Measurements from ENCODE around the gene SKIC3. TPM values are rescaled to one million over a fixed set of nuclear protein-coding genes. Genes with fewer than 3 reads are reported as not detected.

Gene SKIC3
- total RNA-seq, 1 experiment from 2014 or later = 52.9 TPM

DNA sequence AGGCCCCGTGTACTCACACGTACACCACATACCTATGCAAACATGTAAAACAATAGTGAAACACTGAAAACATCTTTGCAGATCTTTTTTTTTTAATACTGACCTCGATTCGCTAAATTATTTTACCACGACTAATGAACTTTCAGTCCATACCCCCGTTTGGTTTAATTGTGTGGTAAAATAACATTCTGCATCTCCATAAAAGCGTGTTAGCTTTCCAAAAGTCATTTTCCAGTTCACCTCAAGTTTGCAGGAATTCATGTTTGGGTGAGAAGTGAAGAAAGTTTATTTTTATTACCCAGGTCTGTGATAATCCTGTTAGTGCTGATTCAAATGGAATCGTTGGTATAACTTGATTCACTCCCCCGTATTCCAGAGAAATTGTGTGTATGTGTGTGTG lies 776 bp upstream of the SKIC3 start:
- no peak for DNase-seq
- Histone ChIP-seq H3K4me3 (ENCODE audit: insufficient read depth, low read depth, low read length) (peak overlapping the region; percentile 76), H3K36me3 (replicated peaks; ENCODE audit: control insufficient read depth, insufficient read depth, low read length) (peaks cover 2% of the 10 kb centered on the region), H3K27me3 (ENCODE audit: control insufficient read depth, insufficient read depth, low read length) (no peaks in the 10 kb centered on the region)

DNA sequence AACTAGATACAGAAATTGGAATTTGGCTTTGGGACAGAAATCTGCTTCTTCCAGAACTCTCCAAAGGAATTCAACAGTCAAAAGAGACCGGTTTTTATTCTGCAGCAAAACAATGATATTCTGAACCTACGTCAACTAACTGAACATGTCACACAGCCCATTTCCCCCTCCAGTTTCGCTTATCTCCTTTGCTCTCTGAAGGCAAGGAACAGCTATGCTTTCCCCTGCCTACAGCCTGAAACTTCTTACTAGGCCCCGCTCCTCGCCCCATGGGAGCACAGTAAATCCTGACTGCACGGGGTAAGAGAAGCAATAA lies 488 bp downstream of the SKIC3 start:
- DNase-seq = no peak
- Histone ChIP-seq H3K4me3 (ENCODE audit: insufficient read depth, low read depth, low read length) (peak overlapping the region; percentile 76), H3K36me3 (replicated peaks; ENCODE audit: control insufficient read depth, insufficient read depth, low read length) (peaks cover 2% of the 10 kb centered on the region), H3K27me3 (ENCODE audit: control insufficient read depth, insufficient read depth, low read length) (no peaks in the 10 kb centered on the region)

DNA sequence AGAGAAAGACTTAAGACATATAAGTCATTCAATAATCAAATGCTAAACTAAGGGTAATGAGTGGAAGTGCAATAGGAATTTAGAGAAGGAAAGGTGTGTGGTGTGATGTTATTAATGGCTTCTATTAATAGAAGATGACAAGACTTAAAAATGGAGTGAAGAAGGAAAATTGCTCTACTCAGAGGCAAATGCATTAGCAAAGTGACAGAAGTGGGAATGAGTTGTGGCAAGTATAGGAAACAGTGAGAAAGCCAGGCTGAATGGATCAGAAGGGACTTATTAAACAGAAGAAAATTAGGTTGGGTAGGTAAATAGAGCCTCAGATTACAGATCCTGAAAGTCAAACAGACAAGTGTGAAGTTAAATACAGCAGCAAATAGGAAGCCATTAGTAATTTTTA lies 5.7 kb downstream of the SKIC3 start:
- Histone ChIP-seq H3K36me3 (replicated peaks; ENCODE audit: control insufficient read depth, insufficient read depth, low read length) (peaks cover 10% of the 10 kb centered on the region), H3K27me3 (ENCODE audit: control insufficient read depth, insufficient read depth, low read length) (no peaks in the 10 kb centered on the region), H3K4me3 (ENCODE audit: insufficient read depth, low read depth, low read length) (no peak overlapping the region)
- DNase-seq = no peak

DNA sequence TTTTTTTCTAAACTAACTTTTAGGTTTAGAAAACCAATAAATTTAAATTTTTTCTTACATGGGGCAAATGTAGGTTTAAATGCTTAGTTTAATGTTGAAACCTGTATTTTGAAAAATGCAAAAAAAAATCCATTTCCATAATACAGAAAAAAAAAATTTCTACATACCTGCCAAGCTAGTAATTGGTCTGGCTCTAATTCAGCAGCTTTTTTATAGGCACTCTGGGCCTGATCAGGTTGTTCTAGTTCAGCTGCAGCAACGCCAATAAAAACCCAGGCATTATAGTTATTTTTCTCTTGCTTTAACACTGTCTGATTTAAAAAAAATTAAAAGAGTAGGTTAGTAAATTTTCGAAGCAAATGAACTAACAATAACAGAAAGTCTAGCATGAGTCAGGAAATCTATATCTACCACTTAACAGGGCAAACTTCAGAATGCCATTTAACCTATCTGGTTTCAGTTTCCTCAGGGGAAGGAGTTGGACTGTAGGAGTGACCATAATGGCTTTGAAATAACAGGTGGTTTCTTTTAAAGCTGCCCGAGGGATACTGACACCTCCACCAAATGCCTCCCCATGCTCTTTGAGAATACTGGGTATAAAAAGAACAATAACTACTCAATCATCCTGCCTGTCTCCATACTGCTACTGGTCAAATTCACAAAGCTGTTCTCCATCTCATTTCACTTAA lies 11.6 kb downstream of the SKIC3 start:
- no peak overlapping the region for H3K4me3 ChIP-seq (ENCODE audit: insufficient read depth, low read depth, low read length)
- no peak for DNase-seq
- H3K27me3 ChIP-seq (ENCODE audit: control insufficient read depth, insufficient read depth, low read length) = no peaks in the 10 kb centered on the region
- H3K36me3 ChIP-seq (replicated peaks; ENCODE audit: control insufficient read depth, insufficient read depth, low read length) = peaks cover 13% of the 10 kb centered on the region

DNA sequence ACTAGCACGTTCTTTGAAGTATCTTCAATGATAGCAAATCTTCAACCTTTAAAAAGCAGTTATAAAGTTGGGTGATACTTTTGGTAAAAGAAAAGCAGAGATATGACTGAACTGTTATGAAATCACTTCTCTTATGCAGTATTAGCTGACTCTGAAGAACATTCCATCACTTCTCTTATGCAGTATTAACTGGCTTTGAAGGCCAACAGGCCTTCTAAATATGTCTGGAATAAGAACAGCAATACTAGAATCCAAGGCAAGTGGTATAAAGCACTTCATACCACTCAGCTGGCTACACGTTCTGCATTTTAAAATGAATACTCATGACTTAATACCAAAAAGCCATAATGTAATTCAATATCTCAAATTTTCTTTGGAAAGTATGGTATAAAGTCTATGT lies 17.3 kb downstream of the SKIC3 start:
- DNase-seq = no peak
- Histone ChIP-seq H3K27me3 (ENCODE audit: control insufficient read depth, insufficient read depth, low read length) (no peaks in the 10 kb centered on the region), H3K4me3 (ENCODE audit: insufficient read depth, low read depth, low read length) (no peak overlapping the region), H3K36me3 (replicated peaks; ENCODE audit: control insufficient read depth, insufficient read depth, low read length) (peaks cover 4% of the 10 kb centered on the region)

DNA sequence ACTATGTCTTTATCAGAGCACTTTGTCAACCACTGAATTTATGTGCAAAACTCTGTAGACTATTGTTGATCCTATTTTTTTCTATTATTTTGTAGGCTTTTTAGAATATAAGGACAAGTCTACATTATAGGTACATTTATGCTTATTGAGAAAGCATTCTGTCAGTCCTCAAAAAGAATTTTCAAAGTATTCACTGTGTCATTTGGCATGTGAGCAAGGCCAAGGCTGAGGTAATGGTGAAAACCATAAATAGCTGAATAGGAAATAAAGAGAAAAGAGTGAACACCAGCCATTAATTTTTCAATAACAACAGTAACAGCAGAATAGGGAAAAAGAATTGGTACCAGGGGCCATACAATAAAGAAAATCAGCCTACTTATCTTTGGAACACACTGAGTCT lies 21.0 kb downstream of the SKIC3 start:
- Histone ChIP-seq H3K36me3 (replicated peaks; ENCODE audit: control insufficient read depth, insufficient read depth, low read length) (no peaks in the 10 kb centered on the region; the same call in 1 of the 2 replicates), H3K27me3 (ENCODE audit: control insufficient read depth, insufficient read depth, low read length) (no peaks in the 10 kb centered on the region), H3K4me3 (ENCODE audit: insufficient read depth, low read depth, low read length) (no peak overlapping the region)
- no peak for DNase-seq

DNA sequence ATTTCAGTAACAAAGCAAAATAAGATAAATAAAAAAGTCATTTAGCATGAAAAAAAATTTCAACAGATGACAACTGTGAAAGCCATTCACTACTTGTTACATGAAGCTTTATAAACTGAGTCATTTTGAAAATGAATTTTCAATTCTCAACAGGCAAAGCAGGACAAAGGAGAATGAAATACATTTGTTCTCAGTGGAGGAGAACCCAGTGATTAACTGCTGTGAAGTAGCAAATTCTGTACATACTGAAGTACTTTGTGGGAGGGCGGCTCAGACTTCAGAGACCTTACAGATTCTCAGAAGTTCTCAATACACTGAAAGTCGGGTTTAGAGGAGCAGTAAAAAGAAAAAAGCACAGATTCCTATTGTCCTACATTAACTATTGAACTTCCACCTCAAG lies 21.7 kb downstream of the SKIC3 start:
- no peaks in the 10 kb centered on the region for H3K27me3 ChIP-seq (ENCODE audit: control insufficient read depth, insufficient read depth, low read length)
- no peak overlapping the region for H3K4me3 ChIP-seq (ENCODE audit: insufficient read depth, low read depth, low read length)
- H3K36me3 ChIP-seq (replicated peaks; ENCODE audit: control insufficient read depth, insufficient read depth, low read length) = no peaks in the 10 kb centered on the region; the same call in 1 of the 2 replicates
- DNase-seq = no peak

DNA sequence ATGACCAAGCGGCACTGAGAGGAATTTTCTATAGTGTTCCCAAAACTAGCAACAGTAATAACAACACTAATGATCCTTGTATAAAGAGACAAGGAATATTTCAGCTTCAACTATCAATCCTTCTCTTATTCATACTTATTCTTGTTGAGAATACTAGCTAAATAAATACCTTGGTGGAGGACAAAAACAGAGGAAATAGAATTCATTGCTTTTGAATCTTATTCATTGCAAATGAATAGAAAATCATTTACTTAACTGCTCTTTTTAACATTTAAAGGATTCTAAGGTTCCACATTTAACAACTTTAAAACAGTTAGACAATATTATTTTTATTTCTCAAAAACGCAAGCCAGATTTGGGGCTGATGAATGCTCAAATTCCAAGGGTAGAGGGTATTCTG lies 22.4 kb downstream of the SKIC3 start:
- Histone ChIP-seq H3K36me3 (replicated peaks; ENCODE audit: control insufficient read depth, insufficient read depth, low read length) (peaks cover 3% of the 10 kb centered on the region), H3K27me3 (ENCODE audit: control insufficient read depth, insufficient read depth, low read length) (no peaks in the 10 kb centered on the region), H3K4me3 (ENCODE audit: insufficient read depth, low read depth, low read length) (no peak overlapping the region)
- DNase-seq = no peak

DNA sequence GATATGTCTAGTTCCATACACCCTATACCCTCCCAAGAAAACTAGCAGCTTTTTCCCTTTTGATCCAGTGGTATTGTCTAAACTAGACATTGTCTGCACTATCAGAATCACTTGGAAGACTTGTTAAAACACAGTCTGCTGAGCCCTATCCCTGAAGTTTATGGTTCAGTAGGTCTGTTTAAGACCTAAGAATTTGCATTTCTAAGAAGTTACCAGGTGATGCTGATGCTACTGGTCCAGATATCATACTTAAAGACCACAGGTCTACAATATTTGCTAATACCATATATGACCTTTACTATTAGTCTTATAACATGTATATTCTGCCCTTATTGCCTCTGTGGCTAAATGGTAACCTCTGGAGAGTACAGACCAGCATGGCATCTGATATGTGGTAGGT lies 23.3 kb downstream of the SKIC3 start:
- H3K27me3 ChIP-seq (ENCODE audit: control insufficient read depth, insufficient read depth, low read length) = no peaks in the 10 kb centered on the region
- H3K36me3 ChIP-seq (replicated peaks; ENCODE audit: control insufficient read depth, insufficient read depth, low read length) = peaks cover 3% of the 10 kb centered on the region
- no peak overlapping the region for H3K4me3 ChIP-seq (ENCODE audit: insufficient read depth, low read depth, low read length)
- no peak for DNase-seq

DNA sequence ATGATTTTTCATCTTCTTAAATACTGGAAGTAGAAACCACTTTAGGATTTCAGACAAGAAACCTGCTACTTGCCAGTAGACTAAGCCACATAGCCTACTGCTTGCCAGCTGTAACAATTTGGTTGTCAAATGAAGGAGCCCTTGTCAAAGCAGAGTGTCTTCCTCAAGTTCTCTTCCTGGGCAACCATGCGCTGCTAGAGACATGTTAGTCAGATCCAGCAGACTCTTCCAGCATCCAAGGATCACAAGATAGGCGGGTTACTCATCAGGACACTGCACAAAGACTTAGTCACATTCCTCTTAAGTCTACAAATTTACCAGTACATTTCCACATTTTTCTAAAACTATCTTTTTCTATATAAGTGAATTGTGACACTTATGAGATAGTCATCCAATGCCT lies 24.4 kb downstream of the SKIC3 start:
- no peak for DNase-seq
- no peaks in the 10 kb centered on the region for H3K27me3 ChIP-seq (ENCODE audit: control insufficient read depth, insufficient read depth, low read length)
- H3K4me3 ChIP-seq (ENCODE audit: insufficient read depth, low read depth, low read length) = no peak overlapping the region
- H3K36me3 ChIP-seq (replicated peaks; ENCODE audit: control insufficient read depth, insufficient read depth, low read length) = peaks cover 3% of the 10 kb centered on the region

DNA sequence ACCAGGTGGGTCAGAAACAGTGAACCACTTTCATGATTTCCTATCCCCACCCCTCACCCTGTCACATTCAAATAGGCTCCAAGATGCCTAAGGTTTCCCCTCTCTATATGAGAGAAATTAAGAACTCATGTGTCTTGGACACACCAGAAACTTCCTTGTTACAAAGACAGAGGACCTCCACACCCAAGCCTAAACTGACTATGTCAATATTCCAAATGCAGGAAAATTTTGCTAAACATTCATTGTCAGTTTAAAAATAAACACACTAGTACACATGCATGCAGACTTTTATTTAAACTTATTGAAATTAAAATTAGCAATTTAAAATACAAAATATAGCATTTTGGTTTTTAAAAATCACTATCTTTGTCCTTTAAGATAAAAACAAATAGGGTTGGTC lies 26.2 kb downstream of the SKIC3 start:
- Histone ChIP-seq H3K27me3 (ENCODE audit: control insufficient read depth, insufficient read depth, low read length) (no peaks in the 10 kb centered on the region), H3K4me3 (ENCODE audit: insufficient read depth, low read depth, low read length) (no peak overlapping the region), H3K36me3 (replicated peaks; ENCODE audit: control insufficient read depth, insufficient read depth, low read length) (peaks cover 3% of the 10 kb centered on the region)
- DNase-seq = no peak

DNA sequence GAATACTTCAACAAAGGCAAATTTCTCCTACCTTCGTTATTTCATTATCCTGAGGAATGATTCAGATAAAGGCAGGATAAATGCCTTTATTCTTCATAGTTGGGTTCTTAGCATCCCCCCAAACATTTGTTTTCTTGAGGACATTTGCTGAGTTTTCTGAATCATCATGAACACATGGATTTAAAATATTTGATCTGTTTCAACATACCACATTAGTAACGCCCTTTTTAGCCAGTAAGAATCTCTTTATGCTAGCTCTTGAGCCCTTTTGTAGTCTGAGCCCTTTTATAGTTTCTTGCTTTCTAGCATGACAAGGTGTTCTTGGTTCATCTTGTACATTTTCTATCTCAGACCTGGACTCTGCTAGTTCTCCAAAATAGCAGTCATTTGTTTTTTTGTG lies 27.9 kb downstream of the SKIC3 start:
- Histone ChIP-seq H3K4me3 (ENCODE audit: insufficient read depth, low read depth, low read length) (no peak overlapping the region), H3K36me3 (replicated peaks; ENCODE audit: control insufficient read depth, insufficient read depth, low read length) (peaks cover 3% of the 10 kb centered on the region), H3K27me3 (ENCODE audit: control insufficient read depth, insufficient read depth, low read length) (no peaks in the 10 kb centered on the region)
- no peak for DNase-seq

DNA sequence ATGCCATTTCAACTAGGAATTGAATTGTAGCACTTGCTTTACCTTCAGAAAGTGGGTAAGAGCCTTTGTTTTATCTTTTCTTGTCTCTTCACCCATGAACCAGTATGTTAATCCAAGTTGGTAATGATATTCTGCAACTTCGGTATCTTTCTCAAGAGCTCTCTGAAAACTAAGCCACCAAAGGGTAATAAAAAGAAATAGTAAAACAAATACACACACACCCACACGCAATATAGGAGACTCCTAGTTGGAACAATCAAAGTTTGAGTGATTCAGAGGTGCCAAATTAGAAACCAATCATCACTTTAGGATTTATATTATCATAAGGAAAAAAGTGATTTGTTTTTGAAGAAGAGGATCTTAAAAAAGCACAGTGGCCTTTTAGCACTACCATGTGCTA lies 30.4 kb downstream of the SKIC3 start:
- Histone ChIP-seq H3K27me3 (ENCODE audit: control insufficient read depth, insufficient read depth, low read length) (no peaks in the 10 kb centered on the region), H3K4me3 (ENCODE audit: insufficient read depth, low read depth, low read length) (no peak overlapping the region), H3K36me3 (replicated peaks; ENCODE audit: control insufficient read depth, insufficient read depth, low read length) (peaks cover 6% of the 10 kb centered on the region)
- no peak for DNase-seq

DNA sequence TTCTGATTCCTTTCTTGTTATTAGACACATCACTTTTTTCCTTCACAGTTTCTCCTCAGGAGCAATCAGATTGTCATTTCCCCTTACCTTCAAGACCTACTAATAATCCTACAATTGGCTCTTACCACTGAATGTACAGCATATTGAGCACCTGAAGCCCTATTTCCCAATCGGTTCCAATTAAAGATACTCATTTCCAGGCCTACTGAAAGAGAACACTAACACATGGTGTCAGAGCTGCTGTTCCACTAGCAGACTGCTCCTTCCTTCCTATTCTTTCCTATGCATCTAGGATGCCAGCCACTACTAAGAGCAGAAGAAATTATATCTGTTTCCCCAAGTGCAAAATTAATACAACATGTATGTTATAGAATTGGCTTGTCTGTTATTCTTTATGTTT lies 34.6 kb downstream of the SKIC3 start:
- Histone ChIP-seq H3K4me3 (ENCODE audit: insufficient read depth, low read depth, low read length) (no peak overlapping the region), H3K36me3 (replicated peaks; ENCODE audit: control insufficient read depth, insufficient read depth, low read length) (peaks cover 7% of the 10 kb centered on the region), H3K27me3 (ENCODE audit: control insufficient read depth, insufficient read depth, low read length) (no peaks in the 10 kb centered on the region)
- no peak for DNase-seq

DNA sequence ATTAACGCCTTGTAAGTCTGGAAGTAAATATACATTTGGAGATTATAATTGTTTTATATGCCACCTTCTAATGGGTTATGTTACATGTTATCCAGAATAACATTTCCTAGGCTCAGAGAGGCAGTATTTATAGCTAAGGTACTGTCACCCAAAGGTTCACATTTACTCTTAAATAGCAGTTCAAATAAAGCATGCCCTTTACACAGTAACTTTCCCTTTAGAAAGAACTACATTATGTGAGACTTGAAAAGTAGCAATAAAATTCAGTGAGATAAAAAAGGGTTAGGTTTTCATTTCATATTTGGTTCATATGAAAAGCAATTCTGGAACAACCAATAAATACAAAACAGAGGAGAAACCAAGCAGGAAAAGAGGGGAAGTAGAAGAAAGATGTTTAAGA lies 35.1 kb downstream of the SKIC3 start:
- DNase-seq = no peak
- Histone ChIP-seq H3K4me3 (ENCODE audit: insufficient read depth, low read depth, low read length) (no peak overlapping the region), H3K27me3 (ENCODE audit: control insufficient read depth, insufficient read depth, low read length) (no peaks in the 10 kb centered on the region), H3K36me3 (replicated peaks; ENCODE audit: control insufficient read depth, insufficient read depth, low read length) (peaks cover 7% of the 10 kb centered on the region)

DNA sequence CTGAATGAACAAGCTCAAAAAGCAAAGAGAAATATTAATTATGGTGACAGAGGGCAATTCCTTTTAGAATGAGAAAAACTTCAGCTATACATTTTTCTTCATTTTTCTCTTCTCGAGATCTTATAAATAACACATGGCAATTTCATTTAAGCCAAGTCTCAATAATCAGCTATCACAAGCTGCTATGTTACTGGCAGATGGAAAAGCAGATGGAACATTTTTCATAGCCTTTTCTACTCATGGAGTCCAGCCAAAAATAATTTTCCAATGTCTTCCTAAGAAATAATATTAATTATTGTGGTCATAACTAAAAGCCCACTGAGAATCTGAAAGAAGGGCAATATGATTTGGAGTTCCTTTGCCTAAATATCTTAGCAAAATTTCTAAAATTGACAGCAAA lies 35.6 kb downstream of the SKIC3 start:
- H3K4me3 ChIP-seq (ENCODE audit: insufficient read depth, low read depth, low read length) = no peak overlapping the region
- no peak for DNase-seq
- H3K27me3 ChIP-seq (ENCODE audit: control insufficient read depth, insufficient read depth, low read length) = no peaks in the 10 kb centered on the region
- peaks cover 7% of the 10 kb centered on the region for H3K36me3 ChIP-seq (replicated peaks; ENCODE audit: control insufficient read depth, insufficient read depth, low read length)

Measured in H7 (cell line).